ENCODE measurements around the gene DIS3L2.

DIS3L2 gene

DNA sequence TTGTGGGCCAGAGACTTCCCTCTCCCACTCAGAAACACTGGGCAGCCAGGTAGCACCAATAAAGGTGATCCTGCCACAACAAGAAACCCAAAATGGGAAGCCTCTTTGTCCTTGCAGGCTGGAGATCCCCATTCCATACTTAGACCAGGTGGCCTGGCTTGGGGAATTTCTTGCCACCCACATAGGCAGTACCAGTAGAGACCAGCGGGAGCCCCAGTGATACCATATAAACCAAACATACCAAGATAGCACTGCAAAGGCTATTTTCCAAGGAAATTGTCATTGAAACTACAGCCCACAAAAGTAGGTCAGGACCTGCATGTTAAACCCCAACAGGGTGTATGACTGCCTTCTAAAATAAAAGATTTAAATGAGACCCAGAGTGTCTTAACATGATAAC is 171.6 kb downstream of the DIS3L2 start:
- ATAC-seq (ENCODE audit: low read depth), result peak; percentile 41; the same call in 1 of the 3 replicates
- no peaks in the 10 kb centered on the region; the same call in 1 of the 2 replicates for H3K36me3 ChIP-seq (ENCODE audit: low read depth)
- TF ChIP-seq, protein P1, sequence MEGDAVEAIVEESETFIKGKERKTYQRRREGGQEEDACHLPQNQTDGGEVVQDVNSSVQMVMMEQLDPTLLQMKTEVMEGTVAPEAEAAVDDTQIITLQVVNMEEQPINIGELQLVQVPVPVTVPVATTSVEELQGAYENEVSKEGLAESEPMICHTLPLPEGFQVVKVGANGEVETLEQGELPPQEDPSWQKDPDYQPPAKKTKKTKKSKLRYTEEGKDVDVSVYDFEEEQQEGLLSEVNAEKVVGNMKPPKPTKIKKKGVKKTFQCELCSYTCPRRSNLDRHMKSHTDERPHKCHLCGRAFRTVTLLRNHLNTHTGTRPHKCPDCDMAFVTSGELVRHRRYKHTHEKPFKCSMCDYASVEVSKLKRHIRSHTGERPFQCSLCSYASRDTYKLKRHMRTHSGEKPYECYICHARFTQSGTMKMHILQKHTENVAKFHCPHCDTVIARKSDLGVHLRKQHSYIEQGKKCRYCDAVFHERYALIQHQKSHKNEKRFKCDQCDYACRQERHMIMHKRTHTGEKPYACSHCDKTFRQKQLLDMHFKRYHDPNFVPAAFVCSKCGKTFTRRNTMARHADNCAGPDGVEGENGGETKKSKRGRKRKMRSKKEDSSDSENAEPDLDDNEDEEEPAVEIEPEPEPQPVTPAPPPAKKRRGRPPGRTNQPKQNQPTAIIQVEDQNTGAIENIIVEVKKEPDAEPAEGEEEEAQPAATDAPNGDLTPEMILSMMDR (IDR thresholded peaks at IDR 0.05; ENCODE audit: poor library complexity, severe bottlenecking), result peak; percentile 22
- H3K4me1 ChIP-seq (ENCODE audit: insufficient read depth, poor library complexity, severe bottlenecking), result no peaks in the 10 kb centered on the region
- no peak for DNase-seq (ENCODE audit: low spot score)
- H3K27ac ChIP-seq (ENCODE audit: poor library complexity, severe bottlenecking), result no peak overlapping the region
- H3K27me3 ChIP-seq (ENCODE audit: insufficient read depth, poor library complexity, severe bottlenecking), result no peaks in the 10 kb centered on the region
- no peaks in the 10 kb centered on the region for H3K9me3 ChIP-seq (ENCODE audit: severe bottlenecking)
- H3K4me3 ChIP-seq (ENCODE audit: severe bottlenecking), result no peak overlapping the region

DNA sequence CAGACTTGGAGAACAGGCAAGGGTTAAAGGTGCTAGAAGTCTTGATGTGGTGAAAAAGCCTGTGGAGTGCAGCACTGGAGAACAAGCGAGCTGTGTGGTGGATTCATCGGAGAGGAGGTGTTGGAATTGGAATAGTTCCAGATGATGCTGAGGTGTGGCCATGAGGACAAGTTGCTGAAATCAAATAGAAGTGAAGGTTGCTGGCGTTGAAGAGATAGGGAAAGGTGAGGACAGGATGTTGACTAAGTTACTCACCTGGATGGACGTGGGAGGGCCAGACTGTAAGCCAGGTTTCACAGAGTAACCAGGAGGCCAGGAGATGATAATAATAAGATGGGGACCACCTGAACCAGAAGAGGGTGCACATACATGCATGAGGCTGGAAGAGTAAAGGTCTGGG is 173.4 kb downstream of the DIS3L2 start:
- ATAC-seq (ENCODE audit: low read depth), result peak; percentile 79
- no peaks in the 10 kb centered on the region for H3K4me1 ChIP-seq (ENCODE audit: insufficient read depth, poor library complexity, severe bottlenecking)
- H3K4me3 ChIP-seq (ENCODE audit: severe bottlenecking), result no peak overlapping the region
- no peaks in the 10 kb centered on the region for H3K27me3 ChIP-seq (ENCODE audit: insufficient read depth, poor library complexity, severe bottlenecking)
- TF ChIP-seq, protein P1 (IDR thresholded peaks at IDR 0.05; ENCODE audit: poor library complexity, severe bottlenecking), result no peak
- H3K27ac ChIP-seq (ENCODE audit: poor library complexity, severe bottlenecking), result no peak overlapping the region
- no peak for DNase-seq (ENCODE audit: low spot score)
- no peaks in the 10 kb centered on the region; the same call in 1 of the 2 replicates for H3K36me3 ChIP-seq (ENCODE audit: low read depth)
- H3K9me3 ChIP-seq (ENCODE audit: severe bottlenecking), result no peaks in the 10 kb centered on the region

DNA sequence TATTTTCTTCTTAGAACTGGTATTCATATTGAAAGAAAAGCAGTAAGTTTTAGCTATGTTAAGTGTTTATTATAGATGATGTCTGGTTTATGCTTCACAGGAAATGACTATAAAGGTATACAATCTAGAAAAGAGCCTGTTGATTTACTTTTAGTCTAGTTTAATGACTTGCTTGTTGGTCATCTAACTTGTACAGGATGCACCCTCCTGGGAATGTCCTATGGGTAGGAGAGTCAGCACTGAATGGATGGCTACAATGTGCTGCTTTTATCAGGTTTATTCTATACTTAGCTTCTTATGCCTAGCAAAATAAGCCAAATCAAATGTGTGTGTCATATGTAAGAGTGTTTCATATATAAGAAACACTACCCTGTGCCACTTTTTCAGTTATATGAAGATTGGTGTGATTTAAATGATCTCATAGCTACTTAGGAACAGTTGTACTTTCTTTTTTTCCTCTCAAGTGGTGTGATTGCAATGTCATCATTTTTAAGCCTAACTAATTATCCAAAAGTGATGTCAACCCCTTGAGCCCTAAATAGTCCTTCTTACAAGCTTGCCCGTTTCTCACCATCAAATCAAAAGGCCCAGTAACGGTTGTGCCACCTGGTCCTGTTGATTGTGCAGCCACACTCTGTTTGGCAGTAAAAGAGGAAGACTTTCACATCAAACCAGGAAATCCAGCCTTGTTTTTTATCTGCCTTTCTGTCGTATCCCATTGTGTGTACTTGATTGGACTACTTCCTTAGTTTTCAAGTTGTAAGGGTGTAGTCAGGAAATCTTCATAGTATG is 176.0 kb downstream of the DIS3L2 start:
- no peaks in the 10 kb centered on the region for H3K9me3 ChIP-seq (ENCODE audit: severe bottlenecking)
- no peaks in the 10 kb centered on the region for H3K27me3 ChIP-seq (ENCODE audit: insufficient read depth, poor library complexity, severe bottlenecking)
- no peak overlapping the region for H3K4me3 ChIP-seq (ENCODE audit: severe bottlenecking)
- TF ChIP-seq, protein P1 (IDR thresholded peaks at IDR 0.05; ENCODE audit: poor library complexity, severe bottlenecking), result no peak
- no peak; the same call in 2 of the 3 replicates for ATAC-seq (ENCODE audit: low read depth)
- no peak for DNase-seq (ENCODE audit: low spot score)
- H3K36me3 ChIP-seq (ENCODE audit: low read depth), result no peaks in the 10 kb centered on the region; the same call in 1 of the 2 replicates
- H3K27ac ChIP-seq (ENCODE audit: poor library complexity, severe bottlenecking), result no peak overlapping the region
- no peaks in the 10 kb centered on the region for H3K4me1 ChIP-seq (ENCODE audit: insufficient read depth, poor library complexity, severe bottlenecking)

DNA sequence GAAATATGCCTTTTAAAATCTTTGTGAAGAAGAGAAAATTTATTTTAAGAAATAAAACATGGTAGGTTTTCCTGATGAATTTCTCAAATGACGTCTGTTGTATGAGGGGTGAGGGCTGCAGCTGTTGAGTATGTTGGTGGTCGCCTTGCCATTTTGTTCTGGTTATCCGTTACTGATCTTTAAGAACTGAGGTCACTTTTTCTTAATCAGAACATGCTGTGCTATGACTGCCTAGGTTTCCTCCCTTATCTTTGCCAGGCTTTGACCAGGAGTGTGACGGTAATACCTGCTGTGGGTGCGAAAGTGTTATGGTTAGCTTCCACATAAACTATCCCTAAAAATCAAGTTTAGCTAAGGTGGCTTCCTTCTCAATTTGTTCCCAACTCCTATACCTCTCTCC is 176.9 kb downstream of the DIS3L2 start:
- H3K27me3 ChIP-seq (ENCODE audit: insufficient read depth, poor library complexity, severe bottlenecking), result no peaks in the 10 kb centered on the region
- no peak overlapping the region for H3K4me3 ChIP-seq (ENCODE audit: severe bottlenecking)
- no peak for ATAC-seq (ENCODE audit: low read depth)
- no peaks in the 10 kb centered on the region for H3K36me3 ChIP-seq (ENCODE audit: low read depth)
- H3K27ac ChIP-seq (ENCODE audit: poor library complexity, severe bottlenecking), result no peak overlapping the region
- DNase-seq (ENCODE audit: low spot score), result no peak
- H3K4me1 ChIP-seq (ENCODE audit: insufficient read depth, poor library complexity, severe bottlenecking), result no peaks in the 10 kb centered on the region
- TF ChIP-seq, protein P1 (IDR thresholded peaks at IDR 0.05; ENCODE audit: poor library complexity, severe bottlenecking), result no peak
- H3K9me3 ChIP-seq (ENCODE audit: severe bottlenecking), result no peaks in the 10 kb centered on the region

DNA sequence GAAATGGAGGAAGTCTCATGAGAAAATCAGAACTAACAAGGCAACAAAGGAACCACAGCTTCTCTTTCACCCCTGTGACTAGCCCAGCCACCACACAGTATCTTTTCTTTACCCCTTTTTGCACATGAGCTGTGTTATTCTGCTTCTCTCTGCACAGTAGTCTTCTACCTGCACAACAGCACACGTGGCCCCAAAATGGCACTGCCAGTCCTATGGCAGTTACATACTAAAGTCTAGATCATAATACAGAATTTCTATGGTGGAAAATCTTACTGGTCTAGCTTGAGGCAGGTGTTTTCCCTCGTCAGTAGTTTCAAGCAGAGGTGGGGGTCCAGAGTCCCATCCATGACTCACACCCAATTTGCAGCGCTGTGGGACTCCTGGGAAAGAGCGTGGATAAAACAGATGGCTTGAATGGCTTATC is 177.7 kb downstream of the DIS3L2 start:
- TF ChIP-seq, protein P1 (IDR thresholded peaks at IDR 0.05; ENCODE audit: poor library complexity, severe bottlenecking), result no peak
- Histone ChIP-seq H3K27ac (ENCODE audit: poor library complexity, severe bottlenecking) (no peak overlapping the region), H3K4me1 (ENCODE audit: insufficient read depth, poor library complexity, severe bottlenecking) (no peaks in the 10 kb centered on the region), H3K4me3 (ENCODE audit: severe bottlenecking) (no peak overlapping the region), H3K9me3 (ENCODE audit: severe bottlenecking) (no peaks in the 10 kb centered on the region), H3K27me3 (ENCODE audit: insufficient read depth, poor library complexity, severe bottlenecking) (no peaks in the 10 kb centered on the region), H3K36me3 (ENCODE audit: low read depth) (no peaks in the 10 kb centered on the region)
- DNase-seq (ENCODE audit: low spot score), result no peak
- ATAC-seq (ENCODE audit: low read depth), result no peak
